Large intestine (tissue), 3 donors: ENCODE measurements around the gene CTAGE1. TPM values are rescaled to one million over a fixed set of nuclear protein-coding genes. Genes with fewer than 3 reads are reported as not detected.
"Not testable (repeated sequence)": the region's sequence is repeated elsewhere in the genome, so short reads cannot be mapped to it uniquely, and the experiment has no call there.

Experiments
- DNase-seq, 2 donors: peaks; one replicate each; pipeline versions ENCODE4 v3.0.0 to v3.0.0-alpha.2; 2013
- H3K27ac ChIP-seq: one replicate; pipeline ENCODE4 v1.5.1; 2013; ENCODE audit warnings: low read length
- H3K27me3 ChIP-seq: 2 replicates; pipeline ENCODE4 v1.6.1; 2013; ENCODE audit warnings: low read length; ENCODE audit not compliant: control insufficient read depth, insufficient read depth
- H3K36me3 ChIP-seq: 2 replicates; pipeline ENCODE4 v1.6.1; 2013; ENCODE audit warnings: low read length; ENCODE audit not compliant: control insufficient read depth, insufficient read depth
- H3K4me1 ChIP-seq: one replicate; pipeline ENCODE4 v1.6.1; 2013; ENCODE audit warnings: low read length; ENCODE audit not compliant: control insufficient read depth, insufficient read depth
- H3K4me3 ChIP-seq: one replicate; pipeline ENCODE4 v1.5.1; 2013; ENCODE audit warnings: low read length
- H3K9me3 ChIP-seq: one replicate; pipeline ENCODE4 v1.6.1; 2013; ENCODE audit warnings: mild to moderate bottlenecking, low read depth, low read length, moderate library complexity; ENCODE audit not compliant: control insufficient read depth
- WGBS: methylation state at CpG from one replicate; pipeline ENCODE4 v1.1.5; 2013; ENCODE audit warnings: low lambda C conversion rate; ENCODE audit not compliant: insufficient coverage; 5-methylcytosine and 5-hydroxymethylcytosine counted together
- polyA plus RNA-seq: library from polyadenylated mRNA; unstranded; fragments of 120-200 nt; gene quantifications from one replicate; pipeline ENCODE4 v1.2.1, GENCODE V29; 2013

The CTAGE1 gene
- polyA plus RNA-seq, 1 donor, result 0.10 TPM

GRCh38 chr18:22453315-22453714 is 35.6 kb upstream of the CTAGE1 start:
- Histone ChIP-seq H3K36me3 (no peaks in the 10 kb centered on the region), H3K4me3 (no peak overlapping the region), H3K27me3 (no peaks in the 10 kb centered on the region), H3K9me3 (peaks cover 7% of the 10 kb centered on the region), H3K27ac (no peak overlapping the region), H3K4me1 (peaks cover 8% of the 10 kb centered on the region)
- WGBS, result 90% methylated on average over 2 of the region's 5 CpGs
- DNase-seq, result no peak

DNA sequence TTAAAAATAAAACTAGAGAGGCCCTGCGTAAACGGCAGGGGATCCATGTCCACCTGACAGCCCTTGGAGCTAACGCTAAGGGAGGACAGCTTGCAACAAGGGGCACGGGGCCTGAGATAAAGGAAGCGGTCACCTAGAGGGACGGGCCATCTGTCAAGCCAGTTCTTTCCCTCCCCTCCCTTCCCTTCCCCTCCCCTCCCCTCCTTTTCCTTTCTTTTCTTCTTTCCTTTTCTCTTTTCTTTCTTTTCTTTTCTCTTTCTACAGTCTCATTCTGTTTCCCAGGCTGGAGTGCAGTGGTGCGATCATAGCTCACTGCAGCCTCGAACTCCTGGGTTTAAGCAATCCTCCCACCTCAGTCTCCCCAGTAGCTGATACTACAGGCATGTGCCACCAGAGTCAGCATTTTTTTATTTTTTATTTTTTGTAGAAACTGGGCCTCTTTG is 34.5 kb upstream of the CTAGE1 start:
- peak in 1 of 2 donors; percentile 79 for DNase-seq
- H3K27me3 ChIP-seq, result no peaks in the 10 kb centered on the region
- 70% methylated on average over 3 of the region's 8 CpGs for WGBS
- H3K9me3 ChIP-seq, result peaks cover 7% of the 10 kb centered on the region
- H3K4me3 ChIP-seq, result no peak overlapping the region
- H3K4me1 ChIP-seq, result peaks cover 8% of the 10 kb centered on the region
- H3K36me3 ChIP-seq, result no peaks in the 10 kb centered on the region
- H3K27ac ChIP-seq, result peak overlapping the region; percentile 81

DNA sequence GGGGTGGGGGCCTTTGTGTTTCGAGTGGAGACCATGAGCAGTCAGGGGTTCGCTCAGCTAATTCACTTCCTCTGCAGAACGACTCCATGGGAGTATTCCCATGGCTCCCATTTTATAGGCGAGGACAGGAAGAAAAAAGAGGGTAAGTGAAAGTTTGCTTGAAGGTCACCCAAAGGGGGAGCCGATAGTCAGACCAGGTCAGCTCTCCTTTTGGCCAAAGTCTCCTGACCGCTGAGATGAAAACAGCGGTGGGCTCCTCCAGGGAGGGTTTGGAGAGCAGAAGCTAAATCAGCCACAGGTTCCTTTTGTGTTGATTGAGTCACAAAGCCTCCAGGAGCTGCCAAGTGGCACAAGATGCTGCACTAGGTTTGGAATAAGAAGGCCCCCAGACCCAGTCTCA is 34.1 kb upstream of the CTAGE1 start:
- peaks cover 7% of the 10 kb centered on the region for H3K9me3 ChIP-seq
- peak overlapping the region; percentile 81 for H3K27ac ChIP-seq
- H3K4me3 ChIP-seq, result no peak overlapping the region
- H3K4me1 ChIP-seq, result peaks cover 8% of the 10 kb centered on the region
- no peaks in the 10 kb centered on the region for H3K27me3 ChIP-seq
- DNase-seq, result no peak
- no peaks in the 10 kb centered on the region for H3K36me3 ChIP-seq
- WGBS, result no CpG with 5 or more reads among the region's 7 CpGs

DNA sequence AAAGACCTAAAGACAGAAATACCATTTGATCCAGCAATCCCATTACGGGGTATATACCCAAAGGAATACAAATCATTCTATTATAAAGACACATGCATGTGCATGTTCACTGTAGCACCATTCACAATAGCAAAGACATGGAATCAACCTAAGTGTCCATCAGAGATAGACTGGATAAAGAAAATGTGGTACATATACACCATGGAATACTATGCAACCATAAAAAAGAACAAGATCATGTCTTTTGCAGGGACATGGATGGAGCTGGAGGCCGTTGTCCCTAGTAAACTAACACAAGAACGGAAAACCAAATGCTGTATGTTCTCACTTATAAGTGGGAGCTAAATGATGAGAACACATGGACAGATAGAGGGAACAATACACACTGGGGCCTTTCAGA is 33.1 kb upstream of the CTAGE1 start:
- no CpG with 5 or more reads among the region's 3 CpGs for WGBS
- H3K4me3 ChIP-seq, H3K36me3 ChIP-seq, H3K4me1 ChIP-seq, H3K27ac ChIP-seq, H3K9me3 ChIP-seq, DNase-seq, H3K27me3 ChIP-seq: not testable (repeated sequence)

- not testable (repeated sequence) for H3K36me3 ChIP-seq, H3K4me3 ChIP-seq, DNase-seq, H3K4me1 ChIP-seq, H3K27me3 ChIP-seq, H3K27ac ChIP-seq, H3K9me3 ChIP-seq
- WGBS, result no CpG with 5 or more reads among the region's 1 CpG
Measured at GRCh38 chr18:22450318-22450717, 32.6 kb upstream of the CTAGE1 start.

GRCh38 chr18:22449753-22450152 is 32.0 kb upstream of the CTAGE1 start:
- not testable (repeated sequence) for H3K4me3 ChIP-seq, H3K4me1 ChIP-seq, H3K27ac ChIP-seq, H3K27me3 ChIP-seq, H3K9me3 ChIP-seq, H3K36me3 ChIP-seq, DNase-seq

DNA sequence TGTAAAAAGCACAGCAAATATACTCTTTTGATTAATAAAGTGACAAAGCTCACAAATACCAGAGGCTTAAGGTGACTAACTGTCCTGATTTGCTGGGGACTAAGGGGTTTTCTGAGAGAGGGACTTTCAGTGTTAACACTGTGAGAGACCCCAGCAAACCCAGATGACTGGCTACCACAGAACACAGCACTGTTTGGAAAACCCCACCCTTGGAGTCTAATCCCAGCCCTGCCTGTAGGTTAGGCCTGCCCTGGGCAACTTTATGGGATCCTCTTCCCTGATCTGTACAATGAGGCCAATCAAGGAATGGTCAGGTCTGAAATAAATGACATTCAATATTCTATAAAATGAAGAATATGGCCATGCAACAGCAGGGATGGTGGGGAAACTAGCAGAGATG is 30.5 kb upstream of the CTAGE1 start:
- no peak for DNase-seq
- H3K27me3 ChIP-seq, result no peaks in the 10 kb centered on the region
- no peak overlapping the region for H3K27ac ChIP-seq
- H3K9me3 ChIP-seq, result peaks cover 7% of the 10 kb centered on the region
- H3K4me1 ChIP-seq, result peaks cover 8% of the 10 kb centered on the region
- H3K4me3 ChIP-seq, result no peak overlapping the region
- no peaks in the 10 kb centered on the region for H3K36me3 ChIP-seq

GRCh38 chr18:22447792-22448191 is 30.1 kb upstream of the CTAGE1 start:
- 83% methylated on average over 1 of the region's 4 CpGs for WGBS
- DNase-seq, result no peak
- peaks cover 8% of the 10 kb centered on the region for H3K4me1 ChIP-seq
- no peak overlapping the region for H3K27ac ChIP-seq
- H3K36me3 ChIP-seq, result no peaks in the 10 kb centered on the region
- no peak overlapping the region for H3K4me3 ChIP-seq
- no peaks in the 10 kb centered on the region for H3K27me3 ChIP-seq
- H3K9me3 ChIP-seq, result peaks cover 7% of the 10 kb centered on the region

- H3K9me3 ChIP-seq, result peaks cover 7% of the 10 kb centered on the region
- no peak overlapping the region for H3K27ac ChIP-seq
- no peak for DNase-seq
- no peak overlapping the region for H3K4me3 ChIP-seq
- no peaks in the 10 kb centered on the region for H3K27me3 ChIP-seq
- no peaks in the 10 kb centered on the region for H3K4me1 ChIP-seq
- 100% methylated on average over 1 of the region's 4 CpGs for WGBS
- H3K36me3 ChIP-seq, result no peaks in the 10 kb centered on the region
Measured at GRCh38 chr18:22446911-22447310, 29.2 kb upstream of the CTAGE1 start.

DNA sequence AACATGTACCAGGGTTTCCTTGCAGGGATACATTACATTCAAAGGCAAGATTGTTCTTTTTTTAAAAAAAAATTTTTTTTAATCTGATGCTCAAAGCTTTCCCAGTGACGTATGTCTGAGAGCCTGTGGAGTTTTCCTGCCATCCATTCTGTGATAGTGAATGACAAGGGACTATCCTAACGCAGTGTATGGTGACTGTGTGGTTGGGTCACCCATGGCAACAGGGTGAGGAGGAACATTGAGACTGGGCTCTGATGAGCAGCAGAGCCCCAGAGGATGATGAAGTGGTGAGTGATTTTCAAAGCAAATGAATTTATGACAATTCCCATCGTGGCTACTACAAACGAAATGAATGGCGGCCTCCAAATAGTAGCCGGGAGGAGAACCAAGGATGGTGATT is 28.6 kb upstream of the CTAGE1 start:
- no CpG with 5 or more reads among the region's 6 CpGs for WGBS
- no peaks in the 10 kb centered on the region for H3K36me3 ChIP-seq

GRCh38 chr18:22441638-22442037 is 23.9 kb upstream of the CTAGE1 start:
- H3K9me3 ChIP-seq, result no peaks in the 10 kb centered on the region
- no peaks in the 10 kb centered on the region for H3K27me3 ChIP-seq
- no peak overlapping the region for H3K27ac ChIP-seq
- no peak for DNase-seq
- no peaks in the 10 kb centered on the region for H3K4me1 ChIP-seq
- H3K4me3 ChIP-seq, result no peak overlapping the region
- no peaks in the 10 kb centered on the region for H3K36me3 ChIP-seq

More for the DNA sequence above, 28.6 kb upstream of the CTAGE1 start:
- Histone ChIP-seq H3K9me3 (peaks cover 7% of the 10 kb centered on the region), H3K4me3 (no peak overlapping the region), H3K4me1 (no peaks in the 10 kb centered on the region), H3K27ac (no peak overlapping the region), H3K27me3 (no peaks in the 10 kb centered on the region)
- no peak for DNase-seq
